ENCODE data around the gene DLGAP1. TPM values are rescaled to one million over a fixed set of nuclear protein-coding genes. Genes with fewer than 3 reads are reported as not detected.

DLGAP1 gene
- total RNA-seq, 1 donor from 2014 or later, result 2.0 TPM

DNA sequence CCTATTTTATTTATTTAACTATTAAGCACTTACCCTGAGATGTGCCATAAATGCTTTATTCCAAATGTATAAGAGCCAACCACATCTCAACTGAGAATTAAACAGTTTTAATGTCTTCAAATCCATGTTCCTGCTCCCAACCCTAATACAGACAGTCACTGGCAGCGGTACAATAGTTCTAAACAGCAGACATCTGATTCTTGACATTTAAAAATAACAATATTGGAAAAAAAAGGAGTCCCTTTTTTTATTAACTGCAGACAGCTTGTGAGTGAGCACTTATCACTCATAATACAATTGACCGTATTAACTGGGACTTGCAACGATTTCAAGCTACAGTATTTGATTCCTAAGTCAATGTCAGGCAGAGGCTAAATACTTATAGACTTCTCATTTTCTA is 580.5 kb downstream of the DLGAP1 start:
- H3K4me1 ChIP-seq, result no peaks in the 10 kb centered on the region
- DNase-seq (ENCODE audit: low spot score in 2 of 2), result no peak
- peak overlapping the region; percentile 46 to 50 for H3K4me3 ChIP-seq
- H3K27me3 ChIP-seq, result no peaks in the 10 kb centered on the region
- TF ChIP-seq, protein P1, sequence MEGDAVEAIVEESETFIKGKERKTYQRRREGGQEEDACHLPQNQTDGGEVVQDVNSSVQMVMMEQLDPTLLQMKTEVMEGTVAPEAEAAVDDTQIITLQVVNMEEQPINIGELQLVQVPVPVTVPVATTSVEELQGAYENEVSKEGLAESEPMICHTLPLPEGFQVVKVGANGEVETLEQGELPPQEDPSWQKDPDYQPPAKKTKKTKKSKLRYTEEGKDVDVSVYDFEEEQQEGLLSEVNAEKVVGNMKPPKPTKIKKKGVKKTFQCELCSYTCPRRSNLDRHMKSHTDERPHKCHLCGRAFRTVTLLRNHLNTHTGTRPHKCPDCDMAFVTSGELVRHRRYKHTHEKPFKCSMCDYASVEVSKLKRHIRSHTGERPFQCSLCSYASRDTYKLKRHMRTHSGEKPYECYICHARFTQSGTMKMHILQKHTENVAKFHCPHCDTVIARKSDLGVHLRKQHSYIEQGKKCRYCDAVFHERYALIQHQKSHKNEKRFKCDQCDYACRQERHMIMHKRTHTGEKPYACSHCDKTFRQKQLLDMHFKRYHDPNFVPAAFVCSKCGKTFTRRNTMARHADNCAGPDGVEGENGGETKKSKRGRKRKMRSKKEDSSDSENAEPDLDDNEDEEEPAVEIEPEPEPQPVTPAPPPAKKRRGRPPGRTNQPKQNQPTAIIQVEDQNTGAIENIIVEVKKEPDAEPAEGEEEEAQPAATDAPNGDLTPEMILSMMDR (IDR thresholded peaks at IDR 0.05), result no peak
- intact Hi-C loops (cut with DNase I), result loop anchor here (5.0 to 10.0 kb wide), 4 partner anchors 33 to 590 kb away; no protein-coding TSS in a partner anchor
- peak overlapping the region; percentile 34 to 46 for H3K27ac ChIP-seq
- H3K36me3 ChIP-seq, result no peaks in the 10 kb centered on the region
- no peaks in the 10 kb centered on the region for H3K9me3 ChIP-seq

GRCh38 chr18:3874125-3874524 is 581.0 kb downstream of the DLGAP1 start:
- TF ChIP-seq, protein P1 (IDR thresholded peaks at IDR 0.05), result no peak
- Histone ChIP-seq H3K4me1 (no peaks in the 10 kb centered on the region), H3K27me3 (no peaks in the 10 kb centered on the region), H3K27ac (peak overlapping the region; percentile 34 to 46), H3K36me3 (no peaks in the 10 kb centered on the region), H3K9me3 (no peaks in the 10 kb centered on the region), H3K4me3 (peak overlapping the region; percentile 46 to 50)
- no peak for DNase-seq (ENCODE audit: low spot score in 2 of 2)
- intact Hi-C loops (cut with DNase I), result loop anchor here (5.0 to 10.0 kb wide), 4 partner anchors 33 to 589 kb away; no protein-coding TSS in a partner anchor

DNA sequence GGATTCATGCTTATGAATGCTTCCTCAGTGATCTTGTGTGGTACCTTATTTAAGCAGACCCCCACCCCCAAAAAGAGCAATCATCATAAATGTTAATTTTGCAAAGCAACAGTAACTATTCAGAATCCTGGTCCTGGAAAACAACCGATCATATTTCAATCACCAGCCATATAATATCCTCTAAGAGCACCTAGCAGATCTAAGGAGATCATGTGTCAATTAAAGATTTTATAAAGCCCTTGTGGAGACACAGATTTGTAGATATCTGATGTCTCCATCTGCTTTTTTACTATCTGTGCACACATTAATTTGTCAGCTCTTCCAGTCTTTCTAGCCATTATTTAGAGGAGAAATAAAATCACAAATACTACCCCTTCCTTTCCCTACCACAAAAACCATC is 581.4 kb downstream of the DLGAP1 start:
- Histone ChIP-seq H3K4me1 (no peaks in the 10 kb centered on the region), H3K36me3 (no peaks in the 10 kb centered on the region), H3K4me3 (peak overlapping the region; percentile 46 to 50), H3K27me3 (no peaks in the 10 kb centered on the region), H3K27ac (peak overlapping the region; percentile 34 to 46), H3K9me3 (no peaks in the 10 kb centered on the region)
- TF ChIP-seq, protein P1 (IDR thresholded peaks at IDR 0.05), result no peak
- DNase-seq (ENCODE audit: low spot score in 2 of 2), result no peak
- intact Hi-C loops (cut with DNase I), result loop anchor here (5.0 to 10.0 kb wide), 4 partner anchors 34 to 589 kb away; no protein-coding TSS in a partner anchor

GRCh38 chr18:3873211-3873610 is 581.9 kb downstream of the DLGAP1 start:
- H3K27me3 ChIP-seq, result no peaks in the 10 kb centered on the region
- no peak for DNase-seq (ENCODE audit: low spot score in 2 of 2)
- peak overlapping the region; percentile 7 to 46 for H3K4me3 ChIP-seq
- intact Hi-C loops (cut with DNase I), result loop anchor here (5.0 to 10.0 kb wide), 4 partner anchors 34 to 588 kb away; no protein-coding TSS in a partner anchor
- H3K9me3 ChIP-seq, result no peaks in the 10 kb centered on the region
- no peak overlapping the region for H3K27ac ChIP-seq
- no peaks in the 10 kb centered on the region for H3K4me1 ChIP-seq
- TF ChIP-seq, protein P1 (IDR thresholded peaks at IDR 0.05), result no peak
- no peaks in the 10 kb centered on the region for H3K36me3 ChIP-seq

GRCh38 chr18:3872641-3873040 is 582.5 kb downstream of the DLGAP1 start:
- Histone ChIP-seq H3K9me3 (no peaks in the 10 kb centered on the region), H3K27me3 (no peaks in the 10 kb centered on the region), H3K36me3 (no peaks in the 10 kb centered on the region), H3K4me1 (no peaks in the 10 kb centered on the region), H3K4me3 (peak overlapping the region; percentile 1 to 7), H3K27ac (no peak overlapping the region)
- intact Hi-C loops (cut with DNase I), result loop anchor here (5.0 to 10.0 kb wide), 4 partner anchors 35 to 588 kb away; no protein-coding TSS in a partner anchor
- DNase-seq (ENCODE audit: low spot score in 2 of 2), result no peak
- TF ChIP-seq, protein P1 (IDR thresholded peaks at IDR 0.05), result no peak

Measured in ascending aorta (tissue), 2 donors.